ENCODE data around the gene ZDHHC7. TPM values are rescaled to one million over a fixed set of nuclear protein-coding genes. Genes with fewer than 3 reads are reported as not detected.
A peak's percentile ranks its signal among the peaks of the same experiment; 100 is the strongest.

ZDHHC7 gene
- total RNA-seq, 2 experiments from 2014 or later: 30.5 to 33.7 TPM

GRCh38 chr16:85049706-85050305, 38.5 kb upstream of the ZDHHC7 start:
- Mint-ChIP-seq H3K9me3 (no peaks in the 10 kb centered on the region), H3K27me3 (no peaks in the 10 kb centered on the region), H3K27ac (no peak overlapping the region), H3K36me3 (peaks cover 2% of the 10 kb centered on the region), H3K4me1 (peaks cover 10% of the 10 kb centered on the region), H3K4me3 (no peak overlapping the region)
- no peak for ATAC-seq (ENCODE audit: low read depth)
- no peak for DNase-seq
- POLR2A ChIA-PET: no interaction called here

GRCh38 chr16:85048921-85049562, 37.7 kb upstream of the ZDHHC7 start:
- H3K27me3 Mint-ChIP-seq: no peaks in the 10 kb centered on the region
- ATAC-seq (ENCODE audit: low read depth) (no peak), DNase-seq (no peak)
- H3K36me3 Mint-ChIP-seq: peaks cover 2% of the 10 kb centered on the region
- peaks cover 10% of the 10 kb centered on the region for H3K4me1 Mint-ChIP-seq
- POLR2A ChIA-PET: no interaction called here
- no peak overlapping the region for H3K4me3 Mint-ChIP-seq
- no peaks in the 10 kb centered on the region for H3K9me3 Mint-ChIP-seq
- H3K27ac Mint-ChIP-seq: no peak overlapping the region

GRCh38 chr16:85047867-85048455, 36.6 kb upstream of the ZDHHC7 start:
- ATAC-seq (ENCODE audit: low read depth): no peak
- H3K36me3 Mint-ChIP-seq: peaks cover 2% of the 10 kb centered on the region
- DNase-seq: no peak
- no peaks in the 10 kb centered on the region for H3K9me3 Mint-ChIP-seq
- no peaks in the 10 kb centered on the region for H3K27me3 Mint-ChIP-seq
- H3K27ac Mint-ChIP-seq: peak overlapping the region; percentile 48
- H3K4me3 Mint-ChIP-seq: peak overlapping the region; percentile 58
- POLR2A ChIA-PET: interaction anchor here (2.0 to 2.7 kb wide), 2 partner anchors 8 to 20 kb away, joined by 10 to 12 read pairs; partner anchors contain the start of gene KIAA0513
- peaks cover 10% of the 10 kb centered on the region for H3K4me1 Mint-ChIP-seq

- DNase-seq: no peak
- peaks cover 10% of the 10 kb centered on the region for H3K4me1 Mint-ChIP-seq
- peaks cover 2% of the 10 kb centered on the region for H3K36me3 Mint-ChIP-seq
- no peaks in the 10 kb centered on the region for H3K9me3 Mint-ChIP-seq
- no peaks in the 10 kb centered on the region for H3K27me3 Mint-ChIP-seq
- peak overlapping the region; percentile 75 for H3K27ac Mint-ChIP-seq
- H3K4me3 Mint-ChIP-seq: peak overlapping the region; percentile 58
- POLR2A ChIA-PET: interaction anchor here (2.0 to 2.7 kb wide), 2 partner anchors 9 to 19 kb away, joined by 10 to 12 read pairs; partner anchors contain the start of gene KIAA0513
- ATAC-seq (ENCODE audit: low read depth): peak; percentile 83
Measured at GRCh38 chr16:85046931-85047866, 35.9 kb upstream of the ZDHHC7 start.

GRCh38 chr16:85046472-85046916, 35.2 kb upstream of the ZDHHC7 start:
- ATAC-seq (ENCODE audit: low read depth): no peak
- H3K4me1 Mint-ChIP-seq: peaks cover 10% of the 10 kb centered on the region
- no peaks in the 10 kb centered on the region for H3K27me3 Mint-ChIP-seq
- DNase-seq: no peak
- H3K36me3 Mint-ChIP-seq: peaks cover 2% of the 10 kb centered on the region
- POLR2A ChIA-PET: interaction anchor here (2.0 to 2.7 kb wide), 2 partner anchors 9 to 19 kb away, joined by 10 to 12 read pairs; partner anchors contain the start of gene KIAA0513
- H3K4me3 Mint-ChIP-seq: no peak overlapping the region
- no peaks in the 10 kb centered on the region for H3K9me3 Mint-ChIP-seq
- no peak overlapping the region for H3K27ac Mint-ChIP-seq

GRCh38 chr16:85045641-85046471, 34.5 kb upstream of the ZDHHC7 start:
- no peaks in the 10 kb centered on the region for H3K27me3 Mint-ChIP-seq
- no peaks in the 10 kb centered on the region for H3K9me3 Mint-ChIP-seq
- POLR2A ChIA-PET: interaction anchor here (2.0 to 2.7 kb wide), 2 partner anchors 10 to 18 kb away, joined by 10 to 12 read pairs; partner anchors contain the start of gene KIAA0513
- ATAC-seq (ENCODE audit: low read depth): no peak
- peaks cover 2% of the 10 kb centered on the region for H3K36me3 Mint-ChIP-seq
- H3K4me3 Mint-ChIP-seq: no peak overlapping the region
- no peak overlapping the region for H3K27ac Mint-ChIP-seq
- peaks cover 10% of the 10 kb centered on the region for H3K4me1 Mint-ChIP-seq
- DNase-seq: no peak

GRCh38 chr16:85045077-85045476, 33.7 kb upstream of the ZDHHC7 start:
- DNase-seq (no peak), ATAC-seq (ENCODE audit: low read depth) (no peak)
- Mint-ChIP-seq H3K27me3 (no peaks in the 10 kb centered on the region), H3K4me3 (no peak overlapping the region), H3K36me3 (peaks cover 2% of the 10 kb centered on the region), H3K9me3 (no peaks in the 10 kb centered on the region), H3K4me1 (peaks cover 10% of the 10 kb centered on the region), H3K27ac (no peak overlapping the region)
- POLR2A ChIA-PET: no interaction called here

- peaks cover 7% of the 10 kb centered on the region for H3K4me1 Mint-ChIP-seq
- ATAC-seq (ENCODE audit: low read depth) (no peak), DNase-seq (no peak)
- no peaks in the 10 kb centered on the region for H3K27me3 Mint-ChIP-seq
- H3K36me3 Mint-ChIP-seq: peaks cover 2% of the 10 kb centered on the region
- H3K4me3 Mint-ChIP-seq: no peak overlapping the region
- no peaks in the 10 kb centered on the region for H3K9me3 Mint-ChIP-seq
- H3K27ac Mint-ChIP-seq: no peak overlapping the region
- POLR2A ChIA-PET: no interaction called here
Measured at GRCh38 chr16:85042606-85043005, 31.3 kb upstream of the ZDHHC7 start.

- no peak overlapping the region for H3K4me3 Mint-ChIP-seq
- POLR2A ChIA-PET: no interaction called here
- no peak for ATAC-seq (ENCODE audit: low read depth)
- H3K9me3 Mint-ChIP-seq: no peaks in the 10 kb centered on the region
- H3K27ac Mint-ChIP-seq: no peak overlapping the region
- H3K27me3 Mint-ChIP-seq: no peaks in the 10 kb centered on the region
- H3K36me3 Mint-ChIP-seq: peaks cover 2% of the 10 kb centered on the region
- peaks cover 6% of the 10 kb centered on the region for H3K4me1 Mint-ChIP-seq
- no peak for DNase-seq
Measured at GRCh38 chr16:85042167-85042526, 30.8 kb upstream of the ZDHHC7 start.

- POLR2A ChIA-PET: no interaction called here
- H3K27me3 Mint-ChIP-seq: no peaks in the 10 kb centered on the region
- DNase-seq (no peak), ATAC-seq (ENCODE audit: low read depth) (no peak)
- no peaks in the 10 kb centered on the region for H3K9me3 Mint-ChIP-seq
- H3K4me1 Mint-ChIP-seq: no peaks in the 10 kb centered on the region
- H3K36me3 Mint-ChIP-seq: no peaks in the 10 kb centered on the region
- H3K4me3 Mint-ChIP-seq: no peak overlapping the region
- no peak overlapping the region for H3K27ac Mint-ChIP-seq
Measured at GRCh38 chr16:85041219-85042166, 30.2 kb upstream of the ZDHHC7 start.

GRCh38 chr16:85040685-85041084, 29.4 kb upstream of the ZDHHC7 start:
- POLR2A ChIA-PET: no interaction called here
- H3K27ac Mint-ChIP-seq: no peak overlapping the region

GRCh38 chr16:85037721-85038120, 26.4 kb upstream of the ZDHHC7 start:
- H3K27ac Mint-ChIP-seq: no peak overlapping the region
- ATAC-seq (ENCODE audit: low read depth) (no peak), DNase-seq (no peak)
- POLR2A ChIA-PET: no interaction called here
- no peaks in the 10 kb centered on the region for H3K27me3 Mint-ChIP-seq
- peaks cover 2% of the 10 kb centered on the region for H3K36me3 Mint-ChIP-seq
- H3K4me1 Mint-ChIP-seq: no peaks in the 10 kb centered on the region
- no peak overlapping the region for H3K4me3 Mint-ChIP-seq
- no peaks in the 10 kb centered on the region for H3K9me3 Mint-ChIP-seq

More at GRCh38 chr16:85040685-85041084, 29.4 kb upstream of the ZDHHC7 start:
- no peaks in the 10 kb centered on the region for H3K9me3 Mint-ChIP-seq
- DNase-seq (no peak), ATAC-seq (ENCODE audit: low read depth) (no peak)
- no peaks in the 10 kb centered on the region for H3K36me3 Mint-ChIP-seq
- H3K27me3 Mint-ChIP-seq: no peaks in the 10 kb centered on the region
- H3K4me1 Mint-ChIP-seq: no peaks in the 10 kb centered on the region
- H3K4me3 Mint-ChIP-seq: no peak overlapping the region
